GM21515 (cell line): ENCODE results near the gene AMN1.

Experiments
- ATAC-seq: cut with Tn5 transposase; IDR thresholded peaks from one replicate; pipeline ENCODE4 v1.9.1; 2021; ENCODE audit not compliant: unreplicated experiment

AMN1 gene

GRCh38 chr12:31631809-31632208 lies 97.0 kb downstream of the AMN1 start:
- no peak for ATAC-seq

GRCh38 chr12:31631023-31631724 lies 97.6 kb downstream of the AMN1 start:
- no peak for ATAC-seq

DNA sequence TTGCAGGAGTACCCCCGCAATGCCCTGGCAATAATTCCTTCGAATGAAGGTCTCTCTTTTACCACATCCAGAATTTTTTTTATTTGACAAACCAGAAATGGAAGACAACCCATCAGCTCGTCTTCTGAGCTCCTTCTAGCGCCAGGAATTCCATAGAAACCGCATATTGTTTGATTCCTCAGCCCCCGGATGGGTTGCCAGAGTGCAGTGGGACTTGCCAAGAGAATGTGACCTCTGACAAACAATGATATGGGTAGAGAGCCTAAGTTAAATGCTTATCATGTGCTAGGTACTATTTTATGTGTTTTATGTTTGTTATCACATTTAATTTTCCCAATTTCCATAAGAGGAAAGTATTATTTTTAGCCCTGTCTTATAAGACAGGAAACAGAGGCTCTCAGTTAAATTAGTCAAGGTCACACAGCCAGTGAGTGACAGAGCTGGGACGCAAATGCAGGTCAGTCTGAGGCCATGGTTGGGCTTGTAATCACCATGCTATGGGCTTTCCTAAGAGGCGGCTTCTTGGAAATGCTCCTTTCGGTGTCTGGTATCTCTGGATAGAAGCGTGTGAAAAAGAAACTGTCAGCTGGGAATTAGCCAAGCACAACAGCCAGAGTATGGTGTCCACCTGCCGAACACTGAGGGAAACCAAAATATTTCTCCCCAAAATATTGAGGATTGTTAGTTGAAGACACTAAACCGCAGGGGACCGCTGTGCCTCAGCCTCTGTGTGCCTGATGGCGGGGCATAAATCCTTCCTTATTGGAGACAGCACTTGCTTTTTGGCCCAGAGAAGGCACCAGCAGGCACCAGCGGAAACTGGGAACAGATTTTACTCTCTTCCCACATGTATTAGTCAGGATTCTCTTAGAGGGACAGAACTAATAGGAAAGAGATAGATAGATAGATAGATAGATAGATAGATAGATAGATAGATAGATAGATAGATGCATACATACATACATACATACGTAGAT lies 98.8 kb downstream of the AMN1 start:
- ATAC-seq: no peak

DNA sequence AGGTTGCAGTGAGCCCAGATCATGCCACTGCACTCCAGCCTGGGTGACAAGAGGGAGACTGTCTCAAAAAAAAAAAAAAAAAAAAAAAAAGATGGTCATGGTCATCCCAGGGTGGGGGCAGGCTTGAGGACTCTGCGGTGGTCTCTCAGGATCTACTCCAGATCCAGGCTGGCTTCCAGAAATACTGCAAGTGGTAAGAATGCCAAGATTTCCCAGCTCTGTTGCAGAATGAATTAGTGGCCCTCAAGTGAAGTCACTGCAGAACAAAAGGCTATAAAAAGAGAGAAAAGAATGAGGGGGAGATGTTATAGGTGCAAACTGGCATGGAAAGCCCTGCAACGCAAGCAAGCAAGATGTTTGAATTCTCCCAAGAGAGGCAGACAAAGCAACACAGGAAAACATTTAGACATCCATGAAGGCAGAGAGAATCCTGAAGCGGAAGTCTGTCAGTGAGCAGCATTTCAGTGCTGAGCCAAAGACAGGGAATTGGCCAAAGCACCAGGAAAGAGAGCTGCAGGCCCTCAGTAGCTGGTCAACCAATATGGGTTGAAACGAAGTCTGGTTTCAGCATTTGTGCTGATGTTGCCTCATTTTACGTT lies 101.3 kb downstream of the AMN1 start:
- no peak for ATAC-seq

DNA sequence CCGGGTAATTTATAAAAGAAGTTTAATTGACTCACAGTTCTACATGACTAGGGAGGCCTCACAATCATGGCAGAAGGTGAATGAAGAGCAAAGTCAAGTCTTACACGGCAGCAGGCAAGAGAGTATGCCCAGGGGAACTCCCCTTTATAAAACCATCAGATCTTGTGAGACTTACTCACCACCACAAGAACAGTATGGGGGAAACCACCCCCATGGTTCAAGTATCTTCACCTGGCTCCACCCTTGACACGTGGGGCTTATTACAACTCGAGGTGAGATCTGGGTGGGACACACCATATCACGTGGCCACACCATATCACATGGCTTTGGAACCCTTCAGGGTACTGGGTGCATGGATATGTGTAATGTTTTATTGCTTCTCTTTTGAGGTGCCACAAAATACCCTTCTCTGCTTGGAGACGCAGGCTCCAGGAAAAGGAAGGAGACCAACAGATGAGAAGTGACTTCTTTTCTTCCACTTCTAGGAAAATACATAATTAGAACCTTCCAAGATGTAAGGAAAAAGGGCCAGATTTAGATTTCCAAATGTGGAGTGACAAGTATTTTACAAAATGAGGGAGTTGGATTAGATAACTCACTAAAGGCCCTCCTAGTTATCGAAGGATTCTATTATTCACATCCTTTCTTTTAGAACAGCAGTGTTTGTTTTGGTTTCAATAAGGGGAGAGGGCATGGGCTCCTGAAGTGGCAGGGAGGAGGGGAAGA lies 102.4 kb downstream of the AMN1 start:
- ATAC-seq: no peak

- ATAC-seq: no peak
Measured at GRCh38 chr12:31622038-31622437, 106.8 kb downstream of the AMN1 start.
